ENCODE results near the gene BTBD7.

DNA sequence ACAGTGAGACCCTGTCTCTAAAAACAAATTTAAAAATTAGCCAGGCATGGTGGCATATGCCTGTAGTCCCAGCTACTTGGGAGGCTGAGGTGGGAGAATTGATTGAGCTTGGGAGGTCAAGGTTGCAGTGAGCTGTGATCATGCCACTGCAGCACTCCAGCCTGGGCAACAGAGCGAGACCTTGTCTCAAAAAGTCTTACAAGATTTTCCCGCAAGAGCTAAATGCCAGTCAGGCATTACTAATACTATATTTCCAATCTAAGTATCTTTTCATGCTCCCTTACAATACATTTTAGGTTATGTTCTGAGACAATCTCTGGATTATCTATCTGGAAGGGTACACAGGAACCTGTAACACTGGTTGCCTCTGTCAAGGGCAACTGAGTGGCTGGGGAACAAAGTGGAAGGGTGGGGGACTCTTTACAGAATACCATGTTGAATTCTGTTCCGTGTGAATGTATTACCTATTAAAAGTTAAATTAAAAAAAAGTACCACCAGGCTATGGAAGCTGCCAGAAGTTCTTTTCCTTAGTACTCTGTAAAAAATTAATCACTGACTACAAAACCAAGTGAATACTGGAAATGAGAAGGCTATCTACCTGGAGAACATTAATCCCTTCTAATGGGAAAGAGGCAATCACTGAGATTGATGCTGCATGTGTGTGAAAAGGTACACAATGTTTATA lies 56.7 kb downstream of the BTBD7 start:
- no peak for TF ChIP-seq BACH2 (CRISPR knock-in tag; IDR thresholded peaks at IDR 0.05; ENCODE audit: borderline replicate concordance)
- TF ChIP-seq CSDC2 (CRISPR knock-in tag; IDR thresholded peaks at IDR 0.05) = no peak
- no peak for TF ChIP-seq ZNF70 (CRISPR knock-in tag; IDR thresholded peaks at IDR 0.05)
